ENCODE data around the gene WARS2.

Gene WARS2

DNA sequence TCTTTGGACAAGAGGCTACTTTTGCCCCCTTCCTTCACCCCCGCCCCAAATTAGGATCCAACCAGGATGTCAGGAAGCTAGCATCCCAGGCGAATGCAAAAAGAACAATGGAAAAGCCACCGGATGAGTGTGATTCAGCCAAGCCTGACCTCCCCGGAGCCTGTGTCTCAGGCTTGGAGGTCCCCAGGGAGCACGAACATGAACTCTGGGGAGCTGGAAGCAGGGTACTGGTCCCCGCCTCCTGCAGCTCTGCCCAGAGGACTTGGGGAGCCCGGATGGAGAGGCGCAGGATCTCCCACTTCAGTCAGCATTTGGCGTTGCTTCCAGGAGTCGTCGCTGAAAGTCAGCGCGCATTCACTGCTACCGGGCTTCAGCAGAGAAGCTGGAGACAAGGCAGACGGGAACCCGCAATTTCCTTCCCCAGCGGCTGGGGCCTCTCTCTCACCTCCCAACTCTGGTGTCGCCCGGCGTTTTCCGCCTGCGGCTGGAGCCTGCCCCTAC, 150.5 kb downstream of the WARS2 start:
- in situ Hi-C loops (cut with MboI; ENCODE audit: low pct_unique_long_range_greater_than_20kb, low sequenced_read_pairs), result no loop called here
- DNase-seq, result no peak

DNA sequence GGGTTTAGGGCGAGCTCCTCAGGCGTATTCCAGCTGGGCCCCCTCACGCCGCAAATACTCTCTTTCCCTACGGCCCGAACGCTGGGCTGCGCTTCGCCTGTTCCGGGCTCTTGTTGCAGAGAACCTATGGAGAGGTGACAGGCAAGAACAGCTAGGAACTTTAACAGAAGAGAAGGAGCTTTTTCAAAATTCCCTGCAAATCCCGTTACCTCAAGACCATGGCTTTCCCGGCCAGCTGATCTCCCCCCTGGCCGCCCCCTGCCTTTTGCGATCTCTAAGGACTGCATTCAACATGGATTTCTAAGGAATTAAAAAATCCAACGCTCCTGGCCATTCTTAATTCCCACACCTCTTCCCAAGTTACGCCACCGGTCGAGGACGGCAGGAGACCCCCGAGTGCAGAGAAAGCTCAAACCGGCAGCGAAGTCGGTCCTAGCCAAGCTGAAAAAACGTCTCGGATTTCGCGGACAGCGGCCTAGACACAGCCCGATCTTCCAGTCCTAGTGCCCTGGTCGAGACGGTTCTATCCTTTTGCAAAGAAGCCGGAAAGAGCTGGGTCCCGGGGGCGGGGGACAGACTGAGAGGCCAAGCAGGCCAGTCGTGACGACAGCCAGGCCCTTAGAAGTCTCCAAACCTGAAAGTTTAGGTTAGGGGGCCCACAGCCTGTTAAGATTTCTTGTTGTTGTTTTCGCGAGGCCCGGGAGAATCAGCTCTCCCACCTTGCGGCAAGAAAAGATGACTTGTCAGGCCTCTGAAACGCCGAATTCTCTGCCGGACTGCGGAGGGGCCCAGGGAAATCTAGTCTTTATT, 151.2 kb downstream of the WARS2 start:
- in situ Hi-C loops (cut with MboI; ENCODE audit: low pct_unique_long_range_greater_than_20kb, low sequenced_read_pairs), result no loop called here
- DNase-seq, result no peak

DNA sequence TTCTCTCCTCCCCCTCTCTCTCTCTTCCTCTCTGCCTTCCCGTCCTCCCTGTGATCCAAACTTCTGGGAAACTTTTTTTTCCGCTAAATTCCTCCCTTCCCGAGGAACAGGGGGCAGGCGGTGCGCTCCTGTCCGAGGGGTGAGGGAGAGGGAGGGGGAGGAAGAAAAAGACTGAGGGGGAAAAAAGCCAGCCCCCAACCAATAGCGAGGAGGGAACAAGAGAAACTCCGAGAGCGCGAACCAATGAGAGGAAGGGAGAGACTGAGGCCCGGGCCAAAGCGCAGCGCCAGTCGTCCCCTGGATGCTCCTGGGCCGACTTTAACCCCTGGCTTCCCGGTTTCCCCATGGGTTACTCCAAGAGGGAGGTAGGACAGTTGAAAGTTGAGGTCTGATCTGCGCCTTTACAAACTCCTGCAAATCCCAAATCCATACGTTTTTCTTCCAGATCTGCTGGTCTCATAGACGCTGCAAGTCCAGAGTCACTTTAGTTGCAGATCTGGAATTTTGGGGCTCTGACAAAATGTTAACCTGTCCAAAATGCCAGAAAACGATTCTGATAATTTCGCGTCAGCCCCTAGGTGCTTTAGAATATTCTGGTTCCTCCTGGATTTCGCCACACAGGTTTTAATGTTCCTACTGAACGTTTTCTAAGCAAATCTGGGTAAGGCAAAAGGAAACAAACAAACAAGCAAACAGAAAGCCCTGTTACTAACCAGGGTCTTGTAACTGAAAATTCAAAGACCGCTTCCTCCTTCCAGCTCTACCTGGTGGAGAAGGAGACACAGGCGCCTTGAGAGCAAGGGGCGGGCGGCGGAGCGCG, 152.1 kb downstream of the WARS2 start, which contains the start of gene TBX15:
Gene TBX15, minus strand, starts transcription at position 158 of the 820 bp plus-strand sequence. CDS start 548 bp downstream, outside the sequence.
- no peak for DNase-seq
- in situ Hi-C loops (cut with MboI; ENCODE audit: low pct_unique_long_range_greater_than_20kb, low sequenced_read_pairs), result no loop called here

DNA sequence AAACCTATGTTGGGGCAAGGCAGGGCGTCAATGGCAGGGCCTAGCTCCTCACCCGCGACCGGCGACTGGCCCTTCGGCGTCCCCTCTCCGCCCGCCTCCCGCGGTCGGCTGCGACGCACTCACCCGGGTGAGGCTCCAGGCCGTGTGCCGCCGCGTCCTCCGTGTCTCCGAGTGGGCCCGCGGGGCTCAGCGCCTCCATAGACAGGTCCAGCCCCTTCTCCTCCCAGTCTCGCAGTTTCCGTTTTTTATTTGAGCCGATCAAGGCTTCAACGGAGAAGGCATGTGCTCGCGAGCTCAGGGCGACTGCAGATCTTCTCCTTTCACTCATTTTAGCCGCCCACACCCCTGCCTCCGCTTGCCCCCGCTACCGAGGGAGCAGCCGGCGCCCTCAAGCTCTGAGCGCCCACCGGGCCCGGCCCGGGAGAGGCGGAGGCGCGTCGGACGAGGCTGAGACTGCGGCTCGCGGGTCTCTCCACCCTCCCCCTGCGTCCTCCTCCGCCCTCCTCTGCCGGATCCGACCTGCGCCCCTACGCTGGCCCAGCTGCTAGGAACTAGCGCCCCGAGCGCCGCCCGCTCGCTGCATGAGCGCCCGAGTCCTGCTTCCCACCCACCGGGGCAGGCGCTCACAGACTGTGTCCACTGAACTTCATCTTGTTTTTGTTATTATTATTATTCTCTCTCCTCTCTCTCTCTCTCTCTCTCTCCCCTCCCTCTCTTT, 152.8 kb downstream of the WARS2 start:
- no peak for DNase-seq
- in situ Hi-C loops (cut with MboI; ENCODE audit: low pct_unique_long_range_greater_than_20kb, low sequenced_read_pairs), result no loop called here

DNA sequence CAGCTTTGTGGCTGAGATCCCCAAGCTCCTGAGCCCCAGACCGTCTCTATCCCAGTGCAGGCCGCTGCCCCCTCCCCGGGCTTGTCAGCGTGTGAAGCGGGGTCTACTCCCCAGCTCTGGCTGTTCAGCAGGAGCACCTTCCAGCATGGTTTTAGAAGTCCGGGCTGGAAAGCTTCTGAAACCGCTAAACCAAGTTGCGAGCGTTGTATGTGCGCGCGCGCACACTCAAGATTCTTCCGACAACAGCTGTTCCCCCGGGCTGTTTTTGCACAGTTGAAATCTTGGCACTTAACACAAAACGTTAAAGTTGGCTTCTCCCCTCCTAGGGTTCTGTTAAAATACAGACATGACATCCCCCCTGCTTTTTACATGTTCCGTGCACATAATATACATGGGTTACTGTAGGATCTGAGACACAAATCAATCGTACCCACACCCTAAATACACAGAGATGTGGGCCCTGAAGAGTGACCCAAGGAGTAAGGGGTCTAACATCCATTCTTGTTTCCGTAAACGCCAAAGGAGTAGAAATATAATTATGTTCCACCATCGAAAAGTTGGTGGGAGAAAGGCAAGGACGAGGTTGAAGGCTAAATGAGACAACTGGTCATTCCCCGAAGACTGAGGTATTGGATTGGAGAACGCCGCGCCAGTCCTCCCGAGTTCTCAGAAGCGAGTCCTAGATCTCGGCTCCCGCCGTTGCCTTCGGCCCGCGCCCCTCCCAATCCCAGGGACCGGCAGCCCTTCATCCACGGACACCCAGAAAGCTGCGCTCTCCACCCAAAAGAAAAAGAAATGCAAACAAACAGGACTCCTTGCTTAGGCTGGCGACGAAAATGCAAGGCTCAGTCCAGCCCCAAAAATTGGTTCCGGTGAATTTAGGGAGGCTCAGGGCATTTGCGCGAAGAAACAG, 153.6 kb downstream of the WARS2 start:
- DNase-seq, result no peak
- in situ Hi-C loops (cut with MboI; ENCODE audit: low pct_unique_long_range_greater_than_20kb, low sequenced_read_pairs), result no loop called here

DNA sequence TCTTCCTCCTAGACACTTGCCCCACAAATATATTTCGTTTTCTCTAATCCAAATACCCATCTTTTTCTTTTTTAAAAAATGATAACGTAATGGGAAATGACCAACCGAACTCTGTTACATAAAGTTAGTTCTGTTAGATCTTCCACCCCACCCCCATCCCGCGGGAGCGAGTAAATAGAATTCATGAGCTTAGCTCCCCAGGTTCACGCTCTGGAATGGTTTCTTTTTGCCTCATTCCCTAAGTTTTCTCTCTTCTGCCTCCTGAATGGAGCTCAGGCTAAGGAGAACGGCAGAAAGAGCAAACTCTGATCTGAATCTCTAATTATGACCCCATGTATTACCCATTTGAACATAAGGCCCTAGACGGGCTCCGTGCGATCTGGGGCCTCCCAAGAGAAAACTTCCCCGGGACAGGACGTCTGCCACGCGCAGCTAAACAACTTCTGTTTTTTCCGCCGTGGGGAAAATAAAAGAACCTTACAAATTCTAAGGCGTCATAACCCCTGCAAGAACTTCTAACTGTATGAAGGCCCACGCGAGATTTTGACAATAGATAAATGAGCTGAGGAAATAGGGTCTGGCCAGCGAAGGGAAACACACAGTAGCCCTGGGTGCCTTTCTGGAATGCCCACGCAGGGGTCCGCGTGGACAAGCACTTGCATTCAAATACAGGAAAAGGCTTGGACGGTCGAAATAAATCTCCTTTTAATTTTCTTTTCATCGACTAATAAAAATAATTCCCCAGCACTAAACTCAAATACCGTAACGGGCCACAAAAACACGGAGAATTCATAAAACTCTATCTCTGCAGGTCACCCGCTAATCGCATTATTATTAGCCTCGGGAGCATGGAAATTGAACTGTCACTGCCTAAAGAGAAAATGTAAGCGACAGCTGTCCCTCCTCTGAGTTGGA, 154.6 kb downstream of the WARS2 start:
- no peak for DNase-seq
- in situ Hi-C loops (cut with MboI; ENCODE audit: low pct_unique_long_range_greater_than_20kb, low sequenced_read_pairs), result no loop called here

DNA sequence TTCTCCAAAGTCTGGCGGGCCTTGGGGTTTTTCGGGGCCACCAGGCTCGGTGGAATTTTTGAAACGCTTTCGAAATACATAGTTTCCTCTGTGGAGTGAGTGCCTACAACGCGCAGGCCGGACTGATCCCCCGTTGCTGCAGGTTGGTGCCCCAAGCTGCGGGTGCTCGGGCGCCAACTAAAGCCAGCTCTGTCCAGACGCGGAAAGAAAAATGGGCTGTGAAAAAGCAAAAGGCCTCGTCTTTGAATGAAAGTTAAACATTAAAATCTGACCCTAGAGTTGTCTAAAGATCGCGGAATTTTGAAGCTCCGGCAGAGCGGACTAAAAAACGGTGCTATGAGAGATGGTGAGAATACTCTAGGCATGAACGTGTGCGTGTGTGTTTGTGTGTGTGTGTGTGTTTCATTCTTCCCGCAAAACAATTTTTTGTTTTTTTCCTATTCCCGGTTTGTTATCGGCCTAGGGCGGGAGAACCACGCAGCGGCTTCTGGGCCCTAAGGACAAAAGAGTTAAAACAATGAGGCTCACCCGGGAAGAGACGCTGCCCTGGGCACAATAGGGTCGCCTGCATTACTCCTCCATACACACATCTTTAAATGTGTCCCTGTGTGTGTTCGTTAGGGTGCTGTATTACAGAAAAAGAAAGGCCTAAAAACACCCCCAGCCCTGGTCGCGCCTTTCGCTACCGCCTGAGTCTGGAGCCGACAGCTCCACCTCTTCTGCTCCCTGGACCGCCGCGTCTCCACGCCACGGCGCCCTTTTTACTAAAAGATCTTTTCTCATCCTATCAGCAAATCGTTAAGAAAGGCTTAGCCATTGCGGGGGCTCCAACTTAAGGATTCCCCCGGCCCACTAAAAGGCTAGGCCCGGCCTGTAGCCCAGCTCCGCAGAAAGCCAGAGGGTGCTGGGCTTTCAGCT, 155.5 kb downstream of the WARS2 start:
- in situ Hi-C loops (cut with MboI; ENCODE audit: low pct_unique_long_range_greater_than_20kb, low sequenced_read_pairs), result no loop called here
- no peak for DNase-seq

DNA sequence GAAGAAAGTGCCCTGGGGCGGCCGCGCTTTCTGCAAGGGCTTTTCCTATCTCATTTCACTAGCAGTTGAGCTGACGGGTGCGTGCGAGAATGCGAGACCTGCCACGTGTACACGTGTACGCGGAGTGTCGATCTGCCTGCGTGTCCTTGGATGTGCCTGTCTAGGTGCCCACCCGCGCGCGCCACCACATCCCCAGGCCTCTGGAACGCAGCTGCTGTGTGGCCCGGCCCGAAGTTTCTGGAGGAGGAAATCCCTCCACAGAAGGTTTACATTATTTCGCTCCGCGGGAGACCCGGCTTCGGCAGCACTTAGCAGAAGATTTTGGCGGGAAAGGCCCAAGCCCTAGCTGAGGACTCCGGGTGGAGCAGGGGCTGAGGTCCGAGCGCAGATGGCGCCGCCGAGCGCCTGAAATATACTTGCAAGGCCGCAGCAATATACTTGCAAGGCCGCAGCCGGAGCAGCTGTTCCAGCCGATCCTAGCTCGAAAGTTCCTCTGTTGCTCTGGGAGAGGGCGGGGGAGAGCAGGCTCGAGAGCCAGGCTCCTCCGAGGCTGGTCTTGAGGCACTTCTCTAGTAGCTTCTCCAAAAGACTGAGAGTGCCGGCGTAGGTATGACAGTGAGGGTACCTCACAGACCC, 156.2 kb downstream of the WARS2 start:
- in situ Hi-C loops (cut with MboI; ENCODE audit: low pct_unique_long_range_greater_than_20kb, low sequenced_read_pairs), result no loop called here
- DNase-seq, result no peak

DNA sequence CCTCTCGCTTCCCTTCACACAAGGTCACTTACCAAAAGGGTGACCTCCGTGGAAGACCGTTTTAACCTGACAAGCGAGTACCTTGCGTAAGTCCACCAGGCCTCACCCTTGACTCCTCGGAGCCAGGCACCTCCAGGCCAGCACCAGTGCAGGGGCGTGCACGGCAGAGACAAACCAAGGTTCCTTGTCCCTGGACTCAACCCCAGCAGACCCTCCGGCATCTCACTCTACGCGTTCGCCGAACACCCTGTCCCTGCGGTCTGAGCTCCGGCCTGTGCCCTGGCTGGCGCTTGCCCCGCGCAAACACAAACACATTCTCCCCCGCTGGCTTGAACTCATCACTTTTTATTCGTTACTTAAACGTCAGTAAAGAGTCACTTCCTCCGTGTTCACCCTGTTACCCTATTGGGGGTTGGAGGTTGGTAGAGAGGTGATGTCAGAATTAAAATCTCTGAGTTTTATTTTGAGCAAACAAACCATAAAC, 156.9 kb downstream of the WARS2 start:
- in situ Hi-C loops (cut with MboI; ENCODE audit: low pct_unique_long_range_greater_than_20kb, low sequenced_read_pairs), result no loop called here

DNA sequence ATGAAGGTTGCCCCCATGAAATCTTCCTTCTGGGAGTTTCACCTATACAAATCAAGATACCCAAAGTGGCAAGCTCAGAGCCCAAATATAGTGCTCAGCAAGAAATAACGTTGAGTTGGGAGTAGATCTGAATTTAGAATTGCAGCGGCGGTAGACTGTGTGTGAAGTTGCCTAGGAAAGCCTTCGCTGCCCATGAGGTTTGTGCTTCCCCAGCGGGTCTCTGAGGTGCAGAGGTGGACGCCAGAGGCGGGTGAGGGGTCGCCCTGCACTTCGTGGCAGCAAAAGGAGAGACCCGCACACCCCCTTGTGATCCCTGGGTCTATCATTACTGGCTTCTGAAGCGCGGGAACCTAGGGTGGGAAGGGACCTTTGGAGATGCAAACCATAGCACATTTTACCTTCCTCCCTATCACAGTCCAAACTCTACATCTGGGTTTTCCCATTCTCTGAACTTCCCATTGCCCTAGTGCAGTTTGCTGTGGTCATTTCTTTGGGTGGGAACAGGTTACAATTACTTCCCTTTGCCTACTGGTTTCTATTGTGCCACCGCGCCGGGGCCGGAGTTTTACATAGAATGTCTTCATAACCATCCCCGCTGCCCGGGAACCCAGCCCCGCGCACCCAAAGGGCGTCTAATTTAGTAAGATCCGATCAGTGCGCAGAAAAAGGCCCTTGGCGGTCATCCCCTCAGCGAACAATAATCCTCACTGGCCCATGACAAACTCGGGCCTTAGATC, 157.5 kb downstream of the WARS2 start:
- no peak for DNase-seq
- in situ Hi-C loops (cut with MboI; ENCODE audit: low pct_unique_long_range_greater_than_20kb, low sequenced_read_pairs), result no loop called here

More for the DNA sequence above, 156.9 kb downstream of the WARS2 start:
- DNase-seq, result no peak

DNA sequence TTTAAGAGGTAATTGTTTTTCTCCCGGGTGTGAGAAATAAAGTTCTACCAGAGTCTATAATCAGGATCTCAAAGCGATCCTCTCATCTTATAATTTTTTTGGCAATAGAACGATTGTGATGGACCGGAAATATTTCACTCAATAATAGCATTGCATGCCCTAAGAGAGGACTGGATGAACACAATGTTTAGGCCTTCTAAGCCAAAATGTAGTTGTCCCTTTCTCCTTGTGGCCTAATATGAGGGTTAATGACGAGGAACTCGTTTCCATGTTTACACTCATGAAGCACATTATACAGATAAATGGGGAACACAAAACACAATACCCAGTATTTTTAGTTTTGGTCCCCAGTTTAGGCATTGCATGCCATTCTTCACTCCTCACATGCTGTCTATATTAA, 158.2 kb downstream of the WARS2 start:
- in situ Hi-C loops (cut with MboI; ENCODE audit: low pct_unique_long_range_greater_than_20kb, low sequenced_read_pairs), result no loop called here
- DNase-seq, result no peak

DNA sequence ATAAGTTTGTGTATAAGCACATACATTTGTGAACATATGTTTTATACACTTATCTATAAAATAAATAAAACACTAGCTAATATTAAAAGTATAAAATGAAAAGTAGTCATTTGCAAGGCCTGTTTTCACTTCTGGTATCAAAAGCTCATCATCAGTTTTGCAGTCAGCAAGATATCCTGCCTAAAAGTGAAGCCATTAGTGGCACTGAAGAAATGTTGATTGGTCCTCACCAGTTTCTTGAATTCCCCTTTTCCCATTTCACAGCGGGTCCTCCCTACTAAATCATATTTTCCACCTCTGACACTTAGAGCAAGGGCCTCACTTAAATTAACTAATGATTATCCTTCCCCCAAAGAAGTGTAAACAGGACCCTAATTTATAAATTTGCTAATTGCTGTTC, 159.0 kb downstream of the WARS2 start:
- DNase-seq, result no peak
- in situ Hi-C loops (cut with MboI; ENCODE audit: low pct_unique_long_range_greater_than_20kb, low sequenced_read_pairs), result no loop called here
